Endothelial cell of umbilical vein (primary cell): Measurements from ENCODE around the gene SLC24A3.

Experiments
- JUN ChIP-seq: IDR thresholded peaks from 2 replicates; pipeline ENCODE4 v1.6.1; 2011; ENCODE audit warnings: borderline replicate concordance, low read depth; ENCODE audit not compliant: insufficient read length, insufficient read depth
- POLR2A ChIP-seq: IDR thresholded peaks from 2 replicates; pipeline ENCODE4 v1.6.1; 2012; ENCODE audit warnings: low read depth, mild to moderate bottlenecking, control low read depth, low read length

GRCh38 chr20:19725814-19726525 is 513.5 kb downstream of the SLC24A3 start:
- TF ChIP-seq POLR2A (no peak), JUN (no peak)
